Retinal pigment epithelial cell (primary cell): ENCODE data around the gene LHB.

ENCODE experiments used
- DNase-seq: peaks from one replicate; pipeline ENCODE4 v3.0.0-alpha.2; 2010; ENCODE audit warnings: low read depth
- H3K4me3 ChIP-seq: 2 replicates; pipeline ENCODE4 v1.5.1; 2011; ENCODE audit warnings: mild to moderate bottlenecking, low read length, control low read depth, moderate library complexity
- TF ChIP-seq, protein P1 (sequence below): conservative IDR thresholded peaks from 2 replicates; pipeline ENCODE4 v1.5.1; 2011; ENCODE audit warnings: low read depth, low read length, control low read depth, inconsistent platforms

LHB gene

DNA sequence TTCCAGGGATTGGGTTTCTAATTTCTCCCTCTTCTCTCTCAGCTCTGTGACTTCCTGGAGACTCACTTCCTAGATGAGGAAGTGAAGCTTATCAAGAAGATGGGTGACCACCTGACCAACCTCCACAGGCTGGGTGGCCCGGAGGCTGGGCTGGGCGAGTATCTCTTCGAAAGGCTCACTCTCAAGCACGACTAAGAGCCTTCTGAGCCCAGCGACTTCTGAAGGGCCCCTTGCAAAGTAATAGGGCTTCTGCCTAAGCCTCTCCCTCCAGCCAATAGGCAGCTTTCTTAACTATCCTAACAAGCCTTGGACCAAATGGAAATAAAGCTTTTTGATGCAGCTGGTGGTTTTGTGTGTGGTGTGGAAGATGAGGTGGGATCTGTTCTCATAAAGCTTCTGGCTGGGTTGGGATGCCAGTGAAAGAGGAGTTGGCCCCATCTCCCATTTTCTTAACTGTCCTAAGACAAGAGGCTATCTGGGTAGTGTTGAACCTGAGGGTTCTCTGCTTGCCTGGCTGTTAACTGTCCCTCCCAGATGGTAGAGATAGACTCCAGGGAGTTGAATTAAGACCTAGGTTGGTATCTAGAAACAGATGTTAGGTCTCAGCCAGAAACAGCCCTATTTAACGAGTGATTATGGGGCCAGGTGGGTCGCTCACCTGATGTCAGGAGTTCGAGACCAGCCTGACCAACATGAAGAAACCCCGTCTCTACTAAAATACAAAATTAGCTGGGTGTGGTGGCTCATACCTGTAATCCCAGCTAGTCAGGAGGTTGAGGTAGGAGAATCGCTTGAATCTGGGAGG, 50.1 kb downstream of the LHB start:
- TF ChIP-seq, protein P1, sequence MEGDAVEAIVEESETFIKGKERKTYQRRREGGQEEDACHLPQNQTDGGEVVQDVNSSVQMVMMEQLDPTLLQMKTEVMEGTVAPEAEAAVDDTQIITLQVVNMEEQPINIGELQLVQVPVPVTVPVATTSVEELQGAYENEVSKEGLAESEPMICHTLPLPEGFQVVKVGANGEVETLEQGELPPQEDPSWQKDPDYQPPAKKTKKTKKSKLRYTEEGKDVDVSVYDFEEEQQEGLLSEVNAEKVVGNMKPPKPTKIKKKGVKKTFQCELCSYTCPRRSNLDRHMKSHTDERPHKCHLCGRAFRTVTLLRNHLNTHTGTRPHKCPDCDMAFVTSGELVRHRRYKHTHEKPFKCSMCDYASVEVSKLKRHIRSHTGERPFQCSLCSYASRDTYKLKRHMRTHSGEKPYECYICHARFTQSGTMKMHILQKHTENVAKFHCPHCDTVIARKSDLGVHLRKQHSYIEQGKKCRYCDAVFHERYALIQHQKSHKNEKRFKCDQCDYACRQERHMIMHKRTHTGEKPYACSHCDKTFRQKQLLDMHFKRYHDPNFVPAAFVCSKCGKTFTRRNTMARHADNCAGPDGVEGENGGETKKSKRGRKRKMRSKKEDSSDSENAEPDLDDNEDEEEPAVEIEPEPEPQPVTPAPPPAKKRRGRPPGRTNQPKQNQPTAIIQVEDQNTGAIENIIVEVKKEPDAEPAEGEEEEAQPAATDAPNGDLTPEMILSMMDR = no peak
- H3K4me3 ChIP-seq = peak overlapping the region; percentile 88
- no peak for DNase-seq
